ENCODE measurements around the gene APOE. TPM values are rescaled to one million over a fixed set of nuclear protein-coding genes. Genes with fewer than 3 reads are reported as not detected.
"Not testable (repeated sequence)": the region's sequence is repeated elsewhere in the genome, so short reads cannot be mapped to it uniquely, and the experiment has no call there.

The APOE gene
- 313 TPM for total RNA-seq

- no peak for DNase-seq
These were observed at the start of gene APOE for GRCh38 chr19:44905437-44906160. TSS of gene APOE (plus strand) at chr19:44905796. CDS start at chr19:44906625, 829 bp downstream.

- DNase-seq: no peak
These were observed 49.0 kb upstream of the APOE start for GRCh38 chr19:44856421-44857083.

- no peak for DNase-seq
These were observed 47.8 kb upstream of the APOE start for GRCh38 chr19:44857837-44858236.

GRCh38 chr19:44861576-44861975, 44.0 kb upstream of the APOE start:
- DNase-seq: not testable (repeated sequence)

GRCh38 chr19:44863990-44864389, 41.6 kb upstream of the APOE start:
- no peak for DNase-seq

GRCh38 chr19:44865196-44865767, 40.3 kb upstream of the APOE start:
- DNase-seq: no peak

GRCh38 chr19:44866664-44867063, 38.9 kb upstream of the APOE start:
- no peak for DNase-seq

GRCh38 chr19:44867578-44867977, 38.0 kb upstream of the APOE start:
- no peak for DNase-seq

GRCh38 chr19:44869733-44870470, 35.7 kb upstream of the APOE start:
- DNase-seq: no peak

GRCh38 chr19:44871809-44872208, 33.8 kb upstream of the APOE start:
- DNase-seq: no peak

- no peak for DNase-seq
These were observed 32.9 kb upstream of the APOE start for GRCh38 chr19:44872661-44873060.

- DNase-seq: no peak
These were observed 31.3 kb upstream of the APOE start for GRCh38 chr19:44874317-44874716.

- DNase-seq: no peak
These were observed 29.7 kb upstream of the APOE start for GRCh38 chr19:44875666-44876451.

- no peak for DNase-seq
These were observed 28.6 kb upstream of the APOE start for GRCh38 chr19:44876930-44877535.

GRCh38 chr19:44878120-44878865, 27.3 kb upstream of the APOE start:
- no peak for DNase-seq

GRCh38 chr19:44879309-44880065, 26.1 kb upstream of the APOE start:
- DNase-seq: no peak

GRCh38 chr19:44882063-44882462, 23.5 kb upstream of the APOE start:
- no peak for DNase-seq

GRCh38 chr19:44882619-44883397, 22.8 kb upstream of the APOE start:
- DNase-seq: not testable (repeated sequence)

- DNase-seq: no peak
These were observed 21.7 kb upstream of the APOE start for GRCh38 chr19:44883922-44884321.
